GM20431 (cell line): Measurements from ENCODE around the gene FHIP2A.
"Not testable (repeated sequence)": the region's sequence is repeated elsewhere in the genome, so short reads cannot be mapped to it uniquely, and the experiment has no call there.

ENCODE experiments used
- in situ Hi-C: fragments of 300-500 bp; cut with MseI, MboI; formaldehyde crosslinking; loops from one replicate; pipeline ENCODE4 v1.15.0; 2020; ENCODE audit warnings: low sequenced_read_pairs; ENCODE audit not compliant: unreplicated experiment

Gene FHIP2A

DNA sequence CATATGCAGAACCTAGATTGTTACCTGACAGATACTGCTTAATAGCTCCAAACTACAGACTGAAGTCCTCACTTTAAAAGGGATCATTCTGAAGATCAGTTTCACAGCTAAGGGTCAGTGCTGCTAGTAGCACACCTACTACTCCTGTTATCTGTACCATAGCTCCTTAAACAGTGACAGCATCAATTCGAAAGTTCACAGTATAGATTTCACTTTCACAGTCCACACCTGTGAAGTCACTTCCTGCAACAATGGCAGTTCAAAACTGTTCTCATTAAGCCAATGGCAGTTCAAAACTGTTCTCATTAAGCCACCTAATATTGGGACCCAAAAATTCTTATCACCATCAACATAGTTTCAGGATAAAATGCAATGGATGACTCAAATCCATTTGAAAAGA is 10.7 kb upstream of the FHIP2A start:
- in situ Hi-C loops: no loop called here

DNA sequence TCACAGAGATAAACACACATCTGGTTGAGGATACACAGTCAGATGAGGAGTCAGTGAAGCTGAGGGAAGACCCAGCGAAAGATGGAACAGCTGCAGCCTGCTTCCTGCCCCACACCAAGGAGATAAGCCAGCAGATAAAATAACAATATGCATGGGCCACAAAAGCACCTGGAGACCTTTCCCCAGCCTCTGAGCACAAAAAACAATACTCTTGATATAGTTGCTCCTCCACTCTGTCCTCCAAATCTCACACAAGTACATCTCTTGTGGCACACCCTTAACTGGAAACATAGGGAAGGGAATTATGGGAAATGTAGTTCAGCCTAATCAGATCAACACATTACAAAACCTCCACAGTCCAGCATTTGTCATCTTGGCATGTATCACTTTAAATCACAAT is 9.7 kb upstream of the FHIP2A start:
- in situ Hi-C loops: no loop called here

- in situ Hi-C loops: no loop called here
Measured at GRCh38 chr10:114815791-114816190, 5.8 kb upstream of the FHIP2A start.

GRCh38 chr10:114816308-114816707 is 5.3 kb upstream of the FHIP2A start:
- in situ Hi-C loops: no loop called here

DNA sequence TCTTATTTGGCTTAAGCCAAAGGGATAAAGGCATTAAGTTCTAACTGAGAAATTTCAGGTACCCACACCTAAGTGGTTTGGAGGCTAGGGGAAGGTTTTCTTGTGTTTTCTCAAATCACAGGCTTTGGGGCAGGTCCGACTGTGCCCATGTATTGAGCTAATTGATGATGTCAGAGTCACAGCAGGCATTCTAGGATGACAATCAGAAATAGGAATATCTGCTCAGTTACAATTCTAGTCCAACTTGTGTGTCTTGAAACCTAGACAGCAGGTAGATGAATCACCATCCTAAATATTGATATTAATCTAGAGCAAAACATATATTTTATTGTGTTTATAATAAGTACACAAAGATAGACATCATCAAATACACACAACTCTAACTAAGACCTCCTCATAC is 2.3 kb upstream of the FHIP2A start:
- in situ Hi-C loops: no loop called here

DNA sequence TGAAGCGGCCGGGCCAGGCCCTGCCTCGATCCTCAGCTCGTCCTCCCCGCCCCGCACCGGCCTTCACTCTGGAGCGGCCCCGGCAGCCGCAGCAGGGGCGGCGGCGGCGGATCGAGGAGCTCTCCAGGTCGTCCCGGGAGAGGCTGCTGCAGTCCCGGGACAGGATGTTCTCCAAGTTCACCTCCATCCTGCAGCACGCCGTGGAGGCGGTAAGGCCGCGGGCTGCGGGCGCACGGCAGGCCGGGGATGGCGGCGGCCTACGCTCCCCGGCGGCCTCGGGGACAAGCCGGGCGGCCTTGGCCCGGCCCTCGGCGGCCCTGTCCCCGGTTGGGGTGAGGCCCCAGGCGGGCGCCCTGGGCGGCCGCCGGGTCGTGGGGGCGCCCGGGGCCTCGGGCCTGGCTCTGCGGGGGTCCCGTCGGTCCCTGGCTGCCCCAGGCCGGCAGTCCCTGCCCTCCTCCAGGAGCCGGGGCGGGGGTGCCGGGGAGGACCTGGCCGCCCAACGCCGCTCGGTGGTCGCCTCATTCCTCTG is 399 bp downstream of the FHIP2A start:
- in situ Hi-C loops: no loop called here

GRCh38 chr10:114822444-114823076 is 980 bp downstream of the FHIP2A start:
- in situ Hi-C loops: no loop called here

- in situ Hi-C loops: no loop called here
Measured at GRCh38 chr10:114823077-114823463, 1.5 kb downstream of the FHIP2A start.

GRCh38 chr10:114824391-114824790 is 2.8 kb downstream of the FHIP2A start:
- in situ Hi-C loops: no loop called here

DNA sequence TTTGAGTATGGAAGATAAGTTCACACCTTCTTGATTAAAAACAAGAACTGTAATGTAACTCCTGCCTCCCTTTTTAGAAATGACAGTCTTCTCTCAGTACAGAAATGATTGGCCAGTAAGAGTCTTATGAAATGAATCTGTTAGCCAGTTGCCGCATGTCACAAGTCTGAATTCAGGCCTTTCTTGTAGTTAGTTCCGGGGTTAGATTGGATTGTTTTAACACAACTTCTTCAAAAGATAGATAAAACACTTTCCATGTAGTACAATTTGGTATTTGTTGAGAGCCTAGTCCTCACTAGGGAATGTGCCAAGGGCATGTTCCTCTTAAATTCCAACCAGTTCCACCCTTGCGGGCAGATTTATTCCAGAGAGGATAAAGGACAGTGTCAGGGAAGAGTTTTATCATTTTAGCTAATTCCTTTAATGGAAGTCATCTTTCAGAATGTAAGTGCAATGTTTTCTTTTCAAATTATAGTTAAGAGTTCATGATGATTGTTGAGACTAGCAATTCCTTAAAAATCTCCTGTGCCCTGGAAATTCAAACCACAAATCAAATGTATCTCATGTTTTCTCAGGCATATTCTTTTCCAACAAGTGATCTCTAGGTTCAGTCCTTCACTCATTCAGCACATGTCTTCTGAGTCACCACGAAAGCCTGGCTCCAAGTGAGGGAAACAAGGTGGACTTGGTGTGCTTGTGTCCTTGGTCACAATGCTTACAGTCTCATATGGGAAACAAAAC is 4.1 kb downstream of the FHIP2A start:
- in situ Hi-C loops: no loop called here

DNA sequence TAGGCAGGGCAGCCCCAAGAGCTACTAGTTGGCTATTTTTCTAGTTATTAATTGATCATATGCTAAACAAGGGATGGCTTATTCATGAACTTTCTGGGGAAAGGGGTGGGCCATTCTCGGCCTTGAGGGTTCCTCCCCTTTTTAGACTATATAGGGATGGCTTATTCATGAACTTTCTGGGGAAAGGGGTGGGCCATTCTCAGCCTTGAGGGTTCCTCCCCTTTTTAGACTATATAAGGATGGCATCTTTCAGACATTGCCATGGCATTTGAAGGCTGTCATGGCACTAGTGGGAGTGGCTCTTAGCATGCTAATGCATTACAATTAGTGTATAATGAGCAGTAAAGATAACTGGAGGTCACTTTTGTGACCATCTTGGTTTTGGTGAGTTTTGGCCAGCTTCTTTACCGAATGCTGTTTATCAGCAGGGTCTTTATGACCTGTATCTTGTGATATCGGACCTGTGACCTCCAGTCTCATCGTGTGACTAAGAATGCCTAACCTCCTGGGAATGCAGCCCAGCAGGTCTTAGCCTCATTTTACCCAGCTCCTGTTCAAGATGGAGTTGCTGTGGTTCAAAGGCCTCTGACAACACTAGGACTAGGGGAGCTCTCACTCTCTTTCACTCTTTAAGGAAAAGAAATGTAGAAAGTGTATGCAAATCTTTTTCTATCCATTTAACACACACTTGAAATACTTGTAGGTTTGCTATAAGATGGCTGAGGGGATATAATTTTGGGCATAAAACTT is 7.8 kb downstream of the FHIP2A start:
- in situ Hi-C loops: no loop called here

DNA sequence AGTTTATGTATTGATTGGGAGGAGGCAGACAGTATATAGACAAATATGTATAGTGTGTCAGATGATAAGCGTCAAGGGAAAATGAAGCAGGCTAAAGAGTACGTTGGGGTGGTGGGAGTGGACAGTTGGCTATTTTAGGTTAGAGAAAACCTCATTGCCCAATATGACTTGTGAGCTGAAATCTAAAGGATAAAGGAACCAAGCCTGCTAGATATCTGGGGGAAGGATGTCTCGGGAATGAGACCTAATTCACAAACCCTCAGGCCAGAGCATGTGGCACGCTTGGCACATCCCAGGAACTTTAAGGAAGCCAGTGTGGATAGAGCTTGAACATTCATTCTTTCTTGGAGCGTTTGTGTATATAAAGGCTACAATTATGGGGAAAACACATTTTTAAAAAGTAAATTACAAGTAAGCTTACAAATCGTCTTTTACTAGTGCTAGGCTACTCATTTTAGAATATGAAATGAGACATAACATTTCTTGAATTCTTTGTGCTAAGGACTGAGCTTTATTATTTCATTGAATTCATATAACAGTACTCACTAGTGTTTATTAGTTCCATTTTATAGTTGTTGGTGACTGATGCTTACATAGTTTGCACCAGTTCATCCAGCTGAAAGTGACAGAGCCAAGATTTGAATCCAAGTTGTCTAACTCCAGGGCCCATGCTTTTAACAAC is 9.7 kb downstream of the FHIP2A start:
- in situ Hi-C loops: no loop called here

DNA sequence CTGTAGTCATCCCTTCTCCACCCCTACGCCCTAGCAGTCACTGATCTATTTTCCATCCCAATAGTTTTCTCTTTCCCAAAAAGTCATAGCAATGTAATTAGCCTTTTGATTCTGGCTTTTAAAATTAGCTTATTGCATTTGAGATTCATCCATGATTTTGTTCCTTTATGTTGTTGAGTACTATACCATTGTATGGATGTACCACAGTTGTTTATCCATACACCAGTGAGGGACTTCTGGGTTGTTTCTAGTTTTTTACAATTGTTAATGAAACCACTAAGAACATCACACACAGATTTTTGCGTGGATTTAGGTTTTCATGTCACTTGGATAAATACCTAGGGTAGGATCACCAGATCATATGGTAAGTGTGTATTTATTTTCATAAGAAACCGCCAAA is 16.1 kb downstream of the FHIP2A start:
- in situ Hi-C loops: no loop called here

DNA sequence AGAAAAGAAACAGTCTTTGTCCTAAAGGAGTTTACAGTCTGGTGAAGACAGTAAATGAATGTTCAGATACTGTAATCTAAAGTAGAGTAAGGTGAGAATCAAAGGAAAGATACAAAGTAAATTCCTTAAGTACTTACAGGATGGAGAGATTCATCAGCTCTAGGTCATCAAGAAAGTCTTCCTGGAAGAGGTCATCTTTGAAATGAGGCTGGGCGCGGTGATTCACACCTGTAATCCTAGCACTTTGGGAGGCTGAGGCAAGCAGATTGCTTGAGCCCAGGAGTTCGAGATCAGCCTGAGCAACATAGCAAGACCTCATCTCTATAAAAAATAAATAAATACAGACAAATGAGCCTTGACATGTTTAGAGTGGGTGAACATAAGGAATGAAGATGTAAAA is 18.3 kb downstream of the FHIP2A start:
- in situ Hi-C loops: no loop called here

DNA sequence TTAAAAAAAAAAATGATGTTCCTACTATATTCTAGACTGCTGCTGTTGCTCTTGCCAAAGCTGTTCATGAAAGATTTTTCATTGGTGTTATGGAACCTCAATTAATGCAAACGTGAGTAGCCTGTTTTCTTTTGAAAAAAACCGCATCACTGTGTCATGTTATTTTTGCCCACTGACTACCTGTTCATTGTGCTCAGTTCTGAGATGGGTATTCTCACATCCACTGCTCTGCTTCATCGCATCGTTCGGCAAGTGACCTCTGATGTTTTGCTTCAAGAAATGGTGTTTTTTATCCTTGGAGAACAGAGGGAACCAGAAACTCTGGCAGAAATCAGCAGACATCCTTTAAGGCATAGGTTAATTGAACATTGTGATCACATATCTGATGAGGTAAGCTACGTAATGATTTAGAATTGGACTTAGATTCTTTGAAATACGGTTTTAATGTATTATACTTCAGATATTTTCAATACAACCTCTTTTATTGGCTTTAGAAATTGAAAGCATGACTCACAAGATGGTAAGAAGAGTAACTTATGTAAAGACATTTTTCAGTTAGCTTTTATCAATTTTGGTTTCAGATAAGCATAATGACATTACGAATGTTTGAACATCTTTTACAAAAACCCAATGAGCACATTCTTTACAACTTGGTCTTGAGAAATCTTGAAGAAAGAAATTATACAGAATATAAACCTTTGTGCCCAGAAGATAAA is 24.6 kb downstream of the FHIP2A start:
- in situ Hi-C loops: no loop called here

DNA sequence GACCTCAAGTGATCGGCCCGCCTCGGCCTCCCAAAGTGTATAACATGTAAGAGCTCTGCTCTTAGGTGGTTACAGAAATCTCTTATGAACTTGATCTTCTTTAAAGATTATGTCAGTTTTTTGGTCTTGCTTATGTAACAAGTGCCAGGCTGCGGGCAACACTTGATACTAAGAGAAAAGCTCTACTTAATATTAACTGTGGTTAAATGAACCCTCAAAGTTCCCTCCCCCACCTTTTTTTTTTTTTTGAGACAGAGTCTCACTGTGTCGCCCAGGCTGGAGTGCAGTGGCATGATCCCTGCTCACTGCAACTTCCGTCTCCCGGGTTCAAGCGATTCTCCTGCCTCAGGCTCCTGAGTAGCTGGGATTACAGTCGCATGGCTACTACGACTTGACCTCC is 25.9 kb downstream of the FHIP2A start:
- in situ Hi-C loops: not testable (repeated sequence)

DNA sequence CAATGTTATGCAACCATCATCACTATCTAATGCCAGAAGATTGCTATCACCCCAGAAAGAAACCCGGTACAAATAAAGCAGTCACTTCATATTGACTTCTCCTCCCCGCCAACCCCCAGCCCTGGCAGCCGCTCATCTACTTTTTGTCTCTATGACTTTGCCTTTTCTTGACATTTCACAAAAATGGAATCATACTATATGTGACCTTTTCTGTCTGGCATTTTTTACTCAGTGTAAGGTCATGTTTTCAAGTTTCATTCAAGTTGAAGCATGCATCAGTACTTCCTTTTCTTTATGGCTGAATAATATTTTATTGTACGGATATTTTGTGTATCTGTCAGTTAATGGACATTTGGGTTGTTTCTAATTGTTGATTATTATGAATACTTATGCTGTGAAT is 28.1 kb downstream of the FHIP2A start:
- in situ Hi-C loops: no loop called here

GRCh38 chr10:114850126-114850525 is 28.5 kb downstream of the FHIP2A start:
- in situ Hi-C loops: no loop called here

DNA sequence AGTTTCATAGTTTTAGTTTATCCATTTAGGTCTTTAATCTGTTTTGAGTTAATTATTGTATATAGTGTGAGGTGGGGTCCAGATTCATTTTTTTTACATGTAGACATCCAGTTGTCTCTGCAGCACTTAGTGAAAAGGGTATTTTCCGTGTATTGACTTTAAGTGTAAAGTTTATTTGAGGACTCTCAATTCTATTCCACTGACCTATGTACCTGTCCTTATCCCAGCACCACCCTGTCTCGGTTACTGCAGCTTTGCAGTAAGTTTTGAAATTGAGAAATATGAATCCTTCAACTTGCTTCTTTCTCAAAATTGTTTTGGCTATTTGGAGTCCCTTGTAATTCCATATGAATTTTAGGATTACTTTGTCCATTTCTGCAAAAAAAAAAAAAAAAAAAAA is 29.8 kb downstream of the FHIP2A start:
- in situ Hi-C loops: no loop called here

DNA sequence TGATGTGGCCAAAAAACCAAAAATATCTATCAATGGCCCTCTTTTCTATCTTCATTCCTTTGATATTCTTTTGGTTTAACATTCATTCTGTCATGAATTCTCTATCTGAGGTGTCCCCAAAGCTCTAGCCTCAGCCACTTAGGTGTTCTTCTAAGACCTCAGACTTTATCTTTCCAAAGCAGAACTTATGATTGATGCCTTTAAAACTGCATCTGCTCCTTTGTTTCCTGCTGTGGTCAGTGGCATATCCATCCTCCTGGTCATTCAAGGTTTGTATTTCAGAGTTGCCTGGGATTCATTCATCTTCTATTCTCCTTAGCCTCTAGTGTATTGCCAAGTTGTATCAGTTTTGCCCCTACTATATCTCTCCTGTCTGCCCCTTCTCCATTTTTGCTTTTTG is 30.6 kb downstream of the FHIP2A start:
- in situ Hi-C loops: no loop called here
